NCI-H187 (cell line): Measurements from ENCODE around the gene PERM1.
"Not testable (repeated sequence)": the region's sequence is repeated elsewhere in the genome, so short reads cannot be mapped to it uniquely, and the experiment has no call there.

Experiments used
- DNase-seq, 2 experiments: peaks; one replicate each; lab custom pipeline; 2025; lab: John Stamatoyannopoulos, UW

The PERM1 gene

DNA sequence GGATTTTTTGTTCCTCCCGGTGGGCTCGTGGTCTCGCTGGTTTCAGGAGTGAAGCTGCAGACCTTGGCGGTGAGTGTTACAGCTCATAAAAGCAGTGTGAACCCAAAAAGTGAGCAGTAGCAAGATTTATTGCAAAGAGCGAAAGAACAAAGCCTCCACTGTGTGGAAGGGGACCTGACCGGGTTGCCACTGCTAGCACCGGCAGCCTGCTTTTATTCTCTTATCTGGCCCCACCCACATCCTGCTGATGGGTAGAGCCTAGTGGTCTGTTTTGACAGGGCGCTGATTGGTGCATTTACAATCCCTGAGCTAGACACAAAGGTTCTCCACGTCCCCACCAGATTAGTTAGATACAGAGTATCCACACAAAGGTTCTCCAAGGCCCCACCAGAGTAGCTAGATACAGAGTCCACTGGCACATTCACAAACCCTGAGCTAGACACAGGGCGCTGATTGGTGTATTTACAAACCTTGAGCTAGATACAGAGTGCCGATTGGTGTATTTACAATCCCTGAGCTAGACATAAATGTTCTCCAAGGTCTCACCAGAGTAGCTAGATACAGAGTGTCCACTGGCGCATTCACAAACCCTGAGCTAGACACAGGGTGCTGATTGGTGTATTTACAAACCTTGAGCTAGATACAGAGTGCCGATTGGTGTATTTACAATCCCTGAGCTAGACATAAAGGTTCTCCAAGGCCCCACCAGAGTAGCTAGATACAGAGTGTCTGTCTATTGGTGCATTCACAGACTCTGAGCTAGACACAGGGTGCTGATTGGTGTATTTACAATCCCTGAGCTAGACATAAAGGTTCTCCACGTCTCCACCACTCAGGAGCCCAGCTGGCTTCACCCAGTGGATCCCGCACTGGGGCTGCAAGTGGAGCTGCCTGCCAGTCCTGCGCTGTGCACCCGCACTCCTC lies 35.8 kb upstream of the PERM1 start:
- not testable (repeated sequence) for DNase-seq

DNA sequence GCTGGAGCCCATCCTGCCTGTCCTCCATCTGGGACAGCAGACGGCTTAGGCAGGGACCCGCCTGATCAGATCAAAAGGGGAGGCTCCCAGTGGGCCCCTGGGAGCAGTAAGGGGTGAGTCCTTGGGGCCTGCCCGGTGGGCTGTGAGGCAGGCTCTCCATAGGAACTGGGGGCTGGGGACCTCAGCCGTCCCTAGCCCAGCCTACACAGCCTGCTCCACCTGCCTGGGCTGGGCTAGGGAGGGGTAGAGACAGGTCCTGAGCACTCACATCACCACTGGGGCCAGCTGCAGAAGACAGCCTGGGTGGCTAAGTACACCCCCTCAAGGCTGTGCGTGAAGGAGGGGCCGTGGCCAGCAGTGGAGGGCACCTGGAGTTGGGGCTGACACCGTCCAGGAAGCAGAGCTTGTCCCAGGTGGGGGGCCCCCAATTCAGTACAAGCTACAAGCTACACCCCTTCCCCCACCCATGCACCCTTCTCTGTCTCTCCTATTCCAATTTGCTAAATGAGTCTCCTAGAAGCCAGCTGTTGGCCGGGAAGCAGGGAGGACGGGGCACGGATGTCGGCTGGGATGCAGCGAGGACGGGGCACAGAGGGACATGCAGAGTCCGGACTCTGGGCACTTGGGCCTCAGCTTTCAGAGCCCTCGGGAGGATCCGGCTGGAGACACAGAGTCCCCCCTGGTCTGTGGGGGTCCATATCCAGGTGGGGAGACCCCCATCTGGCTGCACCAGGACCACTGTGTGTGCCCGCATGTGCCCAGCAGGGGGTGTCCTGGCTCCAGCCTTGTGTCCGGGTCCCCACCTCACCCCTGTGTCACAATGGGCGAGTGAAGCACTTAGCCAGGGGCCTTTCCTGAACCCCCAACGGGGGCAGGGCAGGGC lies 33.1 kb upstream of the PERM1 start:
- DNase-seq: no peak

DNA sequence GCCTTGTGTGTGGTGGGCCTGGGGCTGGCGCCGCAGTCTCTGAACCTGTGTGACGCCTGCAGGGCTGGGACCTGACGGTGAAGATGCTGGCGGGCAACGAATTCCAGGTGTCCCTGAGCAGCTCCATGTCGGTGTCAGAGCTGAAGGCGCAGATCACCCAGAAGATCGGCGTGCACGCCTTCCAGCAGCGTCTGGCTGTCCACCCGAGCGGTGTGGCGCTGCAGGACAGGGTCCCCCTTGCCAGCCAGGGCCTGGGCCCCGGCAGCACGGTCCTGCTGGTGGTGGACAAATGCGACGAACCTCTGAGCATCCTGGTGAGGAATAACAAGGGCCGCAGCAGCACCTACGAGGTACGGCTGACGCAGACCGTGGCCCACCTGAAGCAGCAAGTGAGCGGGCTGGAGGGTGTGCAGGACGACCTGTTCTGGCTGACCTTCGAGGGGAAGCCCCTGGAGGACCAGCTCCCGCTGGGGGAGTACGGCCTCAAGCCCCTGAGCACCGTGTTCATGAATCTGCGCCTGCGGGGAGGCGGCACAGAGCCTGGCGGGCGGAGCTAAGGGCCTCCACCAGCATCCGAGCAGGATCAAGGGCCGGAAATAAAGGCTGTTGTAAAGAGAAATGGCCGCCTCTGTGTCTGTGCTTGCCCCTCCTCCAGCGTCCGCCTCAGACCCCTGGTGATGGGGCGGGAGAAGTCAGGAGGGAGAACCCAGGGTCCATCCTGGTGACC lies 32.2 kb upstream of the PERM1 start:
- DNase-seq: no peak

DNA sequence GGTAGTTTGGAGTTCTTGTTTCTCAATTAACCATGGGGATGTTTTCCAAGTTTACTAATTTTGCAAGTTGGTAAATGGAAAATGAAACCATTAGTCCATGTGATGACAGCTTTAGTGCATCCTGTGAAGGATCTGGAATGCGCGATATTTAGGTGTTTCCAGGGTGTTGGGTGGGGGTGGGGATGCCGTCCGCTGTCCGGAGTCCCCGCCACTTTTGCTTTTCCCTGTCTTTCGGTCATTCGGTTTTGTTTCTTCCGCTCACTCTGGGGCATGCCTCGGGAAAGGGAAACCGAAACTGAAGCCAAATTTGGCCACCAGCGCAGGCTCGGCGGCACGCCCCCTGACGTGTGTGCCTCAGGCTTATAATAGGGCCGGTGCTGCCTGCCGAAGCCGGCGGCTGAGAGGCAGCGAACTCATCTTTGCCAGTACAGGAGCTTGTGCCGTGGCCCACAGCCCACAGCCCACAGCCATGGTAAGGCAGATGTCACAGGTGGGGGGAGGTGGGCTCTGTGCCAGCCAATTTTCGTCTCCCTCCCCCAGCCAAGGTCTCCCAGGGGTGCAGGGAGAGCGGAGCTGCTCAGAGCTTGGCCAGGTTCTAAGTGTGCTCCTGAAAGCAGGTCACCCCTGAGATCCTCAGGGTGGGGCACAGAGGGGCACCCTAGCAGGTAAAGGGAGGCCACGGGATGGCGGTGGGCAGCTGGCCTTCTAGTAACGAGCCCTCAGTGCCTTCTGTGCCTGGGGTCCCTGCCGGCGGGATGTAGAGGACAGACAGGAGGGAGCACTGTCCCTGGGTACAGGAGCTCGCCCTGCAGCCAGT lies 31.4 kb upstream of the PERM1 start, which contains the start of gene ISG15:
Gene ISG15 (plus strand): TSS at position 393 of the 817 bp plus-strand sequence. CDS start 77 bp downstream, at position 470.
- peak; percentile 48 to 50 for DNase-seq

DNA sequence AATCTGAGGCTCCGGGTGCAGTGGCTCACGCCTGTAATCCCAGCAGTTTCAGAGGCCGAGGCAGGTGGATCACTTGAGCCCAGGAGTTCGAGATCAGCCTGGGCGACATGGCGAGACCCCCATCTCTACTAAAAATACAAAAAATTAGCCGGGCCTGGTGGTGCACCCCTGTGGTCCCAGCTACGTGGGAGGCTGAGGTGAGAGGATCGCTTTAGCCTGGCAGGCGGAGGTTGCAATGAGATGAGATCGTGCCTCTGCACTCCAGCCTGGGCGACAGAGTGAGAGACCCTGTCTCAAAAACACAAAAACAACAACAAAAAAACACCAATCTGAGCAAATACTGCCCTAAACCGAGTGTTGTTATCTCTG lies 30.8 kb upstream of the PERM1 start:
- not testable (repeated sequence) for DNase-seq

DNA sequence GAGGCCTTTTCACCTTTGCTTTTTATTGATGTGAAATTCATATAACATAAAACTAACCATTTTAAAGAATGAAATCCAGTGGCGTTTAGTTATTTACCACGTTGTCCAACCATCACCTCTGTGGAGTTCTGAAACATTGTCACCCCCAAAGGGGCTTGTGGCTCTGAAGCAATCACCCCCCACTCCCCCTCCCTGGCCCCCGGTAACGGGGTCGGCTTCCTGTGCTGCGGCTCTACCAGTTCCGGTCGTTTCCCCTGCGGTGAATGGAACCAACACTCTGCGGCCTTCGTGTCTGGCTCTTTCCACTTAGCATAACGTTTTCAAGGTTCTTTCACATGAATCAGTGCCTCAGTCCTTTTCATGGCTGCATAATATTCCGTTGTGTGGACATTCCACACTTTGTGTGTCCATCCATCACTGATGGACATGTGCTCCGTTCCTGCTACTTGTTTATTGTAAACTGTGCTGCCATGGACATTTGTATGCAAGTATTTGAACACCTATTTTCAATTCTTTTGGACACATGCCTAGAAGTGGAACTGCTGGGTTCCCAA lies 29.6 kb upstream of the PERM1 start:
- DNase-seq: no peak

DNA sequence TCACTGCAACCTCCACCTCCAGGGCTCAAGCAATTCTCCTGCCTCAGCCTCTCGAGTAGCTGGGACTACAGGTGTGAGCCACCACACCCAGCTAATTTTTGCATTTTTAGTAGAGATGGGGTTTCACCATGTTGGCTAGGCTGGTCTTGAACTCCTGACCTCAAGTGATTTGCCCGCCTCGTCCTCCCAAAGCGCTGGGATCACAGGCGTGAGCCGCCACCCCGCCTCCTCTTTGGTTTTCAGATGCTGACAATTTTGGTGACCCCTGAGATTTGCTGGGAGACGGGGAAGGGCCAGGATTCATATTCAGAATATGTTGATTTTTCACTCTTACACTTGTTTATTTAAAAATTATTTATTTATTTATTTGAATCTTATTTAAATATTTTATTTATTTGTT lies 28.2 kb upstream of the PERM1 start:
- not testable (repeated sequence) for DNase-seq

DNA sequence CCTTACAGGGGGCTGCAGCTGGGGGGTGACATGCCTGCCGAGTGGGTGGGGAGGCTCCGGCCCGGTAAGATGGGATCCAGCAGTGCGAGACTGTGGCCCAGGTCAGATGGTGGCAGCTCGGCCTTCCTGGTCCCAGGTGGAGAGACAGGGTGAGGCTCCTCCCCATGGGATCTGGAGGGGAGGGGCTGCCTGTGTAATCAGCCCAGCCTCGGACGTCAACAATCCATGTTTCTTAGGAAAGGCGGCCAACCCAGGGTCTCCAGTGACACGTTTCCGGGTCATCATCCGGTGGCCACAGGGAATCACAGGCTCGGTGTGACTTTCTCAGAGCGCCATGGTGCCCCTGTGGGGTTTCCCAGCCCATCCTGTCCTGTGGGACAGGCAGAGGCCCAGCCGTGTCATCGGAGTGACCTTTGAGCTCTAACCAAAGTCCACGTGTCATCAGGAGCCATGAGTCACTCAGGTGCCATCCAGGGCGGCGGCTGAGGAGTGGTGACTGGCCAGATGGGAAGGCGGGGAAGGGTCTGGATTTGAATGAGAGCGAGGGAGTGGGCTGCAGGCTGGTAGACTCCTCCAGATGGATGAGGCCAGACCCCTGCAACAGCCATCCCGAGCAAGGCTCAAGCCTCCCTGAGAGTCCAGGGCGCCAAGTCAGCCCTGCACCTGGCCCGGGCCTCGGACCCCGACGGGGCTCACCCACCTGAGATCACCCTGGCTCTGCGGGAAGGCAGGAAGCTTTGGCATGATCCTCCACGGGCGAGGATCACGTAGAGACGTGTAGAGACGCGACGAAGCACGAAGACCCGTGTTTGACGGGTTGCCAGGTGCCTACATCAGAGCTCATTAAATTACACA lies 24.6 kb upstream of the PERM1 start:
- no peak for DNase-seq

DNA sequence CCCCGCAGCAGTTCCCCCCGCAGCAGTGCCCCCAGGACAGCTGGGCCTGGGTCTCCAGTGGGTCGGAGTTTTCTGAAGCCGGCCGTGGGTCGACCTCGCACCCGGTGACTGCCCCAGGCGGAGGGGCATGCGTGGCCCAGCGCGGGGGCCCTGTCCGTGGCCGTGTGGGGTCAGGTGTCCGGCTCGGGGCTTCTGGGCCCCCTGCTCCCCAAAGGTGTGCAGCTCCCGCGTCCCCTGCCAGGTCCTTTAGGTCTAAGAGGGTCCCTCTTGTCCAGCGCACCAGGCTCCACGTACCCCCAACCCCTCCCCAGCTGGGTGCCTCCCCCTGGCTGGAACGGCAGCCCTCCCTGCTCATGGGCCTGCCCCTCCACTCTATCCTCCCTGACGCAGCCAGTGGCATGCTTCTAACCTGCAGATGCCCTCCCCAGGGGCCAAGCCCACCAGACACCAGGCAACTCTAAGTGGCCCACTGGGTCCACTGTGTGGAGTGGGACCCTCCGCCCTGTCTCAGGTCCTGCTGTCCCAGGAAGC lies 23.9 kb upstream of the PERM1 start:
- DNase-seq: no peak

DNA sequence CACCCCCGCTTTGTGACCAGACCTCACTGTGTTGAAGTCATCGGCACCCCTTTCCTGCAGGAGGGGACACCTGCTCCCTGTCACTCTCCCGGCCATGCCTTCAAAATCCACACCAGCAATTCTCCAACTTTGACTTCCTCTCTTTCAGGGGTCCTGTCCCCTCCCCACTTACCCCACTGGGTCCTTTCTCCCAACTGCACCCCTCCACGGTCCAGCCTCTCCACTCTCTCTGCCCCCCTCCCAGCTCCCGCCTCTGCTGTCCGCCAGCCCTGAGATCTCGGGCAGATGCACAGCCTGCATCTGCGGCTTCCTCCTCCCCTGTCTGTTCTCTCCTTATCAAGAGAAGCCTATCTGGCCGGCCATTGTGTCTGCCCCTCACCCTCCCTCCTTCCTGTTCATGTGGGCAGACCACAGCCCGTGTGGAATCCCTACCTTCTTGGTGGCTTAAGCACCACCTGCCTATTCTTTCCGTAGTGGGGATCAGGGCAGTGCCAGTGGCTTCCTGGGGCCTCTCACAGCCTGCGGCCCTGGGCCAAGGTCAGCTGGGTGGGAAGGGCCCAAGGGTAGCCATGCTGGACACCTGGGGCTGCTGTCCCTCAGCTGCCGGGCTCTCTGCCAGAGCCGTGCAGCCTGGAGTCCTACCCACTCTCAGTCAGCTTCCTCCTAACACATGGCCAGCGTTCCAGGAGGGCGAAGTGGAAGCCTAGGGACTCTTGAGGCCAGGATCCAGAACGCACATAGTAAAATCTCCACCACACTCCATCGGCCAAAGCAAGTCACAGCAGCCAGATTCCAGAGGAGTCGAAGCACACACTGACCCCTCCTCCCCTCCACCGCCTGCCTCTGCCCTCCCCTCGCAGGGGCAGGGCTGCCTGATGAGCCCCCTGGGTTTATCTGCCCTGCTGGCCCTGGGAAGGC lies 23.1 kb upstream of the PERM1 start:
- DNase-seq: no peak

DNA sequence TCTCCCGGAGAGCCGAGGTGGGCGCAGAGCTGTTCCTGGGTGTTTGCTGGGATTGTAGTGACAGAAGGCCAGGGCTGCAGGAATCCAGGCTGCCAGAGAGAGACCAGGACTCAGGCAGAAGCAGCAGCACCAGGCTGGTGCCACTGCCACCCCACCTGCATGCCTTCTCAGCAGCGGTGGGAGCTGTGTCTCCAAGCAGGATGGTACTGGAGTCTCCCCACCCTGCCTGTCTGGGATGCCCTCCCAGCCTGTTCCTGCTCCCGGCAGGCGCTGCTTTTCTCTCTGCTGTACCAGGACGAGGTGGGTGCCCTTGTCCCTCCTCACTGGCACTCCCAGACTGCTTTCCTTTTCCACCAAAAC lies 22.5 kb upstream of the PERM1 start:
- DNase-seq: no peak

DNA sequence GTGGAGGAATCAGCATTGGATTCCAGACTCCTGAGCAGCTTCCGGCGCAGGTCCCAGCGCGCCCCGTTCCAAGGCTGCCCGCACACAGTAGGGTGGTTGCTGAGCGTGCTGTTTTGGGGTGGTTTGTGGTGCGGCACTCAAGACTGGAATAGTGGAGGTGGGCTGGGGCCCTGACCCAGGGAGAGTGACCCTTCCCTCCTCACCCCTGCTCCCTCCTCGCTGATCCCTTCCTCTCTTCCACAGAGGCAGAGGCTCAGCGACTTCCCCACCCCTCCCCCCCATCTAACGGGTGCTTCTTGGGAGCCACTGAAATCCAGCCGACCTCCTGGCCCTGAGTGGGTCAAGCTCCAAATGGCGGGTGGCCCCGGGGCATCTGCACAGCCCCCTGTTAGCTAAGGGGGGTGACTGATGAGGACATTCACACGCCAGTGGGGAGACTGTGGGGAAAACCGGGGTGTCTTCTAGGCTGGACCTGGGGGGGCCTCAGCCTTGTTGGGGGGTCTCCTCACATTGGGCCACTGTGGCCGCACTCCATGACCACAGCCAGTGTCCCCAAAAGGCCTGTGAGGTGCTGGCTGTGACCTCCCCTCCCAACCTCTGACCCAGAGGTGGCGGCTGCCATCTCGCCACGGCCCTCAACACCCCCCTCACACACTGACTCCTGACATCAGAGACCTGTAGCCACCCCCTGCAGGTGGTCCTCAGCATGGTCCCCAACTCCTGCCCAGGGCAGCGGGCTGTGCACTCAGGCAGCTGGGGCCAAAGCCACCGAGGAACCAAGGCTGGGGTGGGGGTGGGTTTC lies 21.9 kb upstream of the PERM1 start:
- no peak for DNase-seq

DNA sequence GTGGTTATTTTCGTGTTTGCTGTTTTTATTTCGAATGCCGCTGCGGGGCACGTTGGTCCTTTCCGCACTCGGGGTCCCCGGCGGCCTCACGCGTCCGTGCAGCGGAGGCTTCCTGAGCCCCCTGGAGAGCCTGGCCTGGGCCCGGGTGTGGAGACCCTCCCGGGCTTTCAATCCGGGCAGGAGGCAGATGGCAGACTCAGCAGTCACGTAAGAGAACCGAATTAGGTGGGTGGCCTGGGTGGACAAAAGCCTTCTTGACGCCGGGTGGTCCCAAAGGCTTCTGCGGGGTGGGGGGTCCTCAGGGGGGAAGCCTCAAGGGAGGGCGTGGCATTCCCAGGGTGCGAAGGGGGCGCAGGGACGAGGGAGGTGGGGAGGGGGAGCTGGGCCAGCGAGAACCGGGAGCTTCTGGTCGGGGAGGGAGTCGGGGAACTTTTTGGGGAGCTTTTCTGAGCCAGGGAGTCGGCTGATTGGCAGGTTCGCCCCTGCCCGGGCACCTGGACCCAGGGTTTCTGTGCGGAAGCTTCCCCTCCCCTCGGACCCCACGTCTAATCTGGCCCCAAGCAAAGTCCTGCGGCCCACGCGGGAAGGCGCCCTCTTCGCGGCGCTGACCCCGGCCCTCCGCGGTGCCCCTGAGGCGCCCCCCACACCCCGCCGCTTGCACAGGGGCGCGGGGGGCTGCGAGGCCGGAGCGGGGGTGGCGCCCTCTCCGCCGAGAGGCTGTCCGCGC lies 19.3 kb upstream of the PERM1 start:
- DNase-seq: no peak

DNA sequence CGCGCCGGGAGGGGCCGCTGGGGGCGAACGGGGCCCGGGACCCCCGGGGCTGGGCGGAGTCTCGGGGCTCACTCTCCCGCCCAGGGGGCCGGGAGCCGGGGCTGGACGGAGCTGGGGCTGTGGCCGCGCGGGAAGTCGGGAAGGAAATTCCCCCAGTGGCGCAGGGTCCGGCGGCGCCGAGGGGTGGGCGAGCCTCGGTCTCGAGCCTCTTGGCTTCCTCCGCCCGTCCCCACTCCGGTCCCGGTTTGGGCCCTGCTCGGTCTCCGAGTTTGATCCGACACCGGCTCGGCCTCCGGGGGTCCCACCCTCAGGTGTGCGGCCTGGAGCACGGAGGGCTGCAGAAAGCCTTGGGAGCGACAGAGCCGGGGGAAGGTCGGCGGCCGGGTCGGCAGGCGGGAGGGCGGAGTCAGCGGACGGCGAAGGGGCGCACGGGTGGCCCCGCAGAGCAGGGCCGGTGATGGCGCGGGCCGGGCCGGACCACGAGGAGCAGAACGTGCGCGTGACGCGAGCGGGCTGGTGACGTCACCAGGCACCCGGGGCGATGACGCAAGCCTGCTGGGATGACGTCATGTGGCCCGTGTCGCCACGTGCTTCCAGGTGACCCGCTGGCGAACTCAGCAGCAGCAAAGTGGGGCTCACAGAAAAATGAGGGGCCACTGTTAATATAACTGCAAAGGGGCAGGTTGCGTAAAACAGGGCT lies 18.6 kb upstream of the PERM1 start:
- DNase-seq: peak in 1 of 2 experiments; percentile 10

DNA sequence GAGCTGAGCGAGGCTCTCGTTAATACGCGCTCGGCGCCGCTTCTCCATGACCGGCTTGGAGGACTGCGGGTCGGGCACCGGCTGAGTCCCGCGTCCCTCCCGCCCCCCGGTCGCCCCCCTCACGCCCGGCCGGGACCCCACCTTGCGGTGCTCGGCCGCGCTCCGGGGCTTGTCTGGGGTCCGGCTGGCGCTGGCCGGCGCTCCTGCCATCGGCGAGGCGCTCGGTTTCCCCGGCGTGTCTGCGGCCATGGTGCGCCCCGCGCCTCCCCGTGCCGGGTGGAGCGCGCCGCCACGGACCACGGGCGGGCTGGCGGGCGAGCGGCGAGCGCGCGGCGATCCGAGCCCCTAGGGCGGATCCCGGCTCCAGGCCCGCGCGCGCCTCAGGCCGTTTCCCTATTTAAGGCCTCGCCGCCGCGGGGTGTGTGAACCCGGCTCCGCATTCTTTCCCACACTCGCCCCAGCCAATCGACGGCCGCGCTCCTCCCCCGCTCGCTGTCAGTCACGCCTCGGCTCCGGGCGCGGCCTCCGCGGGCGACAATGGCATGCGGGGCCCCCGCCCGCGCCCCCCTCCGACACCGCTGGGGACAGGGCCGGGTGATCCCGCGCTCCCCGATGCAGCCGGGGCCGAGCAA lies 17.9 kb upstream of the PERM1 start, which contains the start of gene HES4:
Gene HES4 (minus strand): TSS at position 373 of the 632 bp plus-strand sequence. CDS start 124 bp downstream, at position 249.
- DNase-seq: no peak
